ENCODE results near the gene CELA2A. TPM values are rescaled to one million over a fixed set of nuclear protein-coding genes. Genes with fewer than 3 reads are reported as not detected.

CELA2A gene
- total and polyA plus RNA-seq, 2 of the 13 experiments (the other 11 are each of a cell fraction or from before 2014, with no cell fraction given) = not detected

DNA sequence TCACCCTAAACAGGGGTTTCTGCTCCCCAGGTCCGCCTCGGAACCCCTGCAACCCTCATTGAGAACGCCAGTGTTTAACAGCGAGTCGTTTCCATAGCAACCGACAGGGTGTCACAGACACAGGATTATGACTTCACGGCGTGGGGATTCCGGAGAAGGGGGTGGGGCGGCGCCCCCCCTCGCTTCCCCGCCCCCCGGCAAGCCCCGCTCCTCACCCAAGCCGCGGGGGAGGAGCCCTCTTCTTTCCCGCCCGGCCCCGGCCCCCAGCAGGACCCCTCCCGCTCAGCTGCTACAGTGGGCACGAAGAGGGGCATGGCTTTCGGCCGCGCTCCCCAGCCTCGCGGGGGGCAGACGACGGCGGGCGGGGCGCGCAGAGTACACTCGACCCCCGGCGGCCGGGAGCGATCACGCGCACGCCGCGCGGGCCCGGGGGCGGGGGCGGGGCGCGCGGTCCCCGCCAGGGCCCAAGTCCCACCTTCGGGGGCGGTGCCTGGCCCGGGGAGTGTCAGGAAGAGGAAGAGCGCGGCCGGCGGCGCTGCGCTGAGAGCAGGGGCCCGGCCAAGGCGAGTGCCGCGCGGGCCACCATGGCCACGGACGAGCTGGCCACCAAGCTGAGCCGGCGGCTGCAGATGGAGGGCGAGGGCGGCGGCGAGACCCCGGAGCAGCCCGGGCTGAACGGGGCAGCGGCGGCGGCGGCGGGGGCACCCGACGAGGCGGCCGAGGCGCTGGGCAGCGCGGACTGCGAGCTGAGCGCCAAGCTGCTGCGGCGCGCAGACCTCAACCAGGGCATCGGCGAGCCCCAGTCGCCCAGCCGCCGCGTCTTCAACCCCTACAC is 46.9 kb upstream of the CELA2A start, which contains the start of gene EFHD2 (continued):
- TF ChIP-seq, protein P1, sequence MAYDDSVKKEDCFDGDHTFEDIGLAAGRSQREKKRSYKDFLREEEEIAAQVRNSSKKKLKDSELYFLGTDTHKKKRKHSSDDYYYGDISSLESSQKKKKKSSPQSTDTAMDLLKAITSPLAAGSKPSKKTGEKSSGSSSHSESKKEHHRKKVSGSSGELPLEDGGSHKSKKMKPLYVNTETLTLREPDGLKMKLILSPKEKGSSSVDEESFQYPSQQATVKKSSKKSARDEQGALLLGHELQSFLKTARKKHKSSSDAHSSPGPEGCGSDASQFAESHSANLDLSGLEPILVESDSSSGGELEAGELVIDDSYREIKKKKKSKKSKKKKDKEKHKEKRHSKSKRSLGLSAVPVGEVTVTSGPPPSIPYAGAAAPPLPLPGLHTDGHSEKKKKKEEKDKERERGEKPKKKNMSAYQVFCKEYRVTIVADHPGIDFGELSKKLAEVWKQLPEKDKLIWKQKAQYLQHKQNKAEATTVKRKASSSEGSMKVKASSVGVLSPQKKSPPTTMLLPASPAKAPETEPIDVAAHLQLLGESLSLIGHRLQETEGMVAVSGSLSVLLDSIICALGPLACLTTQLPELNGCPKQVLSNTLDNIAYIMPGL (CRISPR knock-in tag; IDR thresholded peaks at IDR 0.05; ENCODE audit: borderline replicate concordance in 1 of 2, low read depth in 1 of 2) = no peak
- TF ChIP-seq ATF1 (CRISPR knock-in tag; IDR thresholded peaks at IDR 0.05) (no peak), YEATS4 (CRISPR knock-in tag; IDR thresholded peaks at IDR 0.05; ENCODE audit: borderline replicate concordance) (peak; percentile 60), ZNF563 (CRISPR knock-in tag; IDR thresholded peaks at IDR 0.05) (peak; percentile 51), KMT2A (CRISPR knock-in tag; IDR thresholded peaks at IDR 0.05) (no peak), ERF (CRISPR knock-in tag; IDR thresholded peaks at IDR 0.05) (no peak; the same call in none of the 2 replicates), SIN3B (IDR thresholded peaks at IDR 0.05; ENCODE audit: low read length) (no peak), ZNF101 (CRISPR knock-in tag; IDR thresholded peaks at IDR 0.05; ENCODE audit: borderline replicate concordance, low read depth) (no peak), ZNF296 (CRISPR knock-in tag; conservative IDR thresholded peaks at IDR 0.05) (no peak), NCOA2 (CRISPR knock-in tag; IDR thresholded peaks at IDR 0.05) (no peak), MIXL1 (CRISPR knock-in tag; IDR thresholded peaks at IDR 0.05) (no peak), ZNF557 (CRISPR knock-in tag; IDR thresholded peaks at IDR 0.05) (no peak)
- TF ChIP-seq, protein P2, sequence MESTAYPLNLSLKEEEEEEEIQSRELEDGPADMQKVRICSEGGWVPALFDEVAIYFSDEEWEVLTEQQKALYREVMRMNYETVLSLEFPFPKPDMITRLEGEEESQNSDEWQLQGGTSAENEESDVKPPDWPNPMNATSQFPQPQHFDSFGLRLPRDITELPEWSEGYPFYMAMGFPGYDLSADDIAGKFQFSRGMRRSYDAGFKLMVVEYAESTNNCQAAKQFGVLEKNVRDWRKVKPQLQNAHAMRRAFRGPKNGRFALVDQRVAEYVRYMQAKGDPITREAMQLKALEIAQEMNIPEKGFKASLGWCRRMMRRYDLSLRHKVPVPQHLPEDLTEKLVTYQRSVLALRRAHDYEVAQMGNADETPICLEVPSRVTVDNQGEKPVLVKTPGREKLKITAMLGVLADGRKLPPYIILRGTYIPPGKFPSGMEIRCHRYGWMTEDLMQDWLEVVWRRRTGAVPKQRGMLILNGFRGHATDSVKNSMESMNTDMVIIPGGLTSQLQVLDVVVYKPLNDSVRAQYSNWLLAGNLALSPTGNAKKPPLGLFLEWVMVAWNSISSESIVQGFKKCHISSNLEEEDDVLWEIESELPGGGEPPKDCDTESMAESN (CRISPR knock-in tag; conservative IDR thresholded peaks at IDR 0.05) = no peak
- TF ChIP-seq, protein P3, sequence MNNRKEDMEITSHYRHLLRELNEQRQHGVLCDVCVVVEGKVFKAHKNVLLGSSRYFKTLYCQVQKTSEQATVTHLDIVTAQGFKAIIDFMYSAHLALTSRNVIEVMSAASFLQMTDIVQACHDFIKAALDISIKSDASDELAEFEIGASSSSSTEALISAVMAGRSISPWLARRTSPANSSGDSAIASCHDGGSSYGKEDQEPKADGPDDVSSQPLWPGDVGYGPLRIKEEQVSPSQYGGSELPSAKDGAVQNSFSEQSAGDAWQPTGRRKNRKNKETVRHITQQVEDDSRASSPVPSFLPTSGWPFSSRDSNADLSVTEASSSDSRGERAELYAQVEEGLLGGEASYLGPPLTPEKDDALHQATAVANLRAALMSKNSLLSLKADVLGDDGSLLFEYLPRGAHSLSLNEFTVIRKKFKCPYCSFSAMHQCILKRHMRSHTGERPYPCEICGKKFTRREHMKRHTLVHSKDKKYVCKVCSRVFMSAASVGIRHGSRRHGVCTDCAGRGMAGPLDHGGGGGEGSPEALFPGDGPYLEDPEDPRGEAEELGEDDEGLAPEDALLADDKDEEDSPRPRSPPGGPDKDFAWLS (CRISPR knock-in tag; IDR thresholded peaks at IDR 0.05; ENCODE audit: borderline replicate concordance) = no peak
- TF ChIP-seq, protein P4, sequence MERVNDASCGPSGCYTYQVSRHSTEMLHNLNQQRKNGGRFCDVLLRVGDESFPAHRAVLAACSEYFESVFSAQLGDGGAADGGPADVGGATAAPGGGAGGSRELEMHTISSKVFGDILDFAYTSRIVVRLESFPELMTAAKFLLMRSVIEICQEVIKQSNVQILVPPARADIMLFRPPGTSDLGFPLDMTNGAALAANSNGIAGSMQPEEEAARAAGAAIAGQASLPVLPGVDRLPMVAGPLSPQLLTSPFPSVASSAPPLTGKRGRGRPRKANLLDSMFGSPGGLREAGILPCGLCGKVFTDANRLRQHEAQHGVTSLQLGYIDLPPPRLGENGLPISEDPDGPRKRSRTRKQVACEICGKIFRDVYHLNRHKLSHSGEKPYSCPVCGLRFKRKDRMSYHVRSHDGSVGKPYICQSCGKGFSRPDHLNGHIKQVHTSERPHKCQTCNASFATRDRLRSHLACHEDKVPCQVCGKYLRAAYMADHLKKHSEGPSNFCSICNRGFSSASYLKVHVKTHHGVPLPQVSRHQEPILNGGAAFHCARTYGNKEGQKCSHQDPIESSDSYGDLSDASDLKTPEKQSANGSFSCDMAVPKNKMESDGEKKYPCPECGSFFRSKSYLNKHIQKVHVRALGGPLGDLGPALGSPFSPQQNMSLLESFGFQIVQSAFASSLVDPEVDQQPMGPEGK (CRISPR knock-in tag; IDR thresholded peaks at IDR 0.05) = peak; percentile 70; the same call in 1 of the 2 replicates
- TF ChIP-seq, protein P5, sequence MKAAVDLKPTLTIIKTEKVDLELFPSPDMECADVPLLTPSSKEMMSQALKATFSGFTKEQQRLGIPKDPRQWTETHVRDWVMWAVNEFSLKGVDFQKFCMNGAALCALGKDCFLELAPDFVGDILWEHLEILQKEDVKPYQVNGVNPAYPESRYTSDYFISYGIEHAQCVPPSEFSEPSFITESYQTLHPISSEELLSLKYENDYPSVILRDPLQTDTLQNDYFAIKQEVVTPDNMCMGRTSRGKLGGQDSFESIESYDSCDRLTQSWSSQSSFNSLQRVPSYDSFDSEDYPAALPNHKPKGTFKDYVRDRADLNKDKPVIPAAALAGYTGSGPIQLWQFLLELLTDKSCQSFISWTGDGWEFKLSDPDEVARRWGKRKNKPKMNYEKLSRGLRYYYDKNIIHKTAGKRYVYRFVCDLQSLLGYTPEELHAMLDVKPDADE (CRISPR knock-in tag; IDR thresholded peaks at IDR 0.05) = no peak
- TF ChIP-seq, protein P6, sequence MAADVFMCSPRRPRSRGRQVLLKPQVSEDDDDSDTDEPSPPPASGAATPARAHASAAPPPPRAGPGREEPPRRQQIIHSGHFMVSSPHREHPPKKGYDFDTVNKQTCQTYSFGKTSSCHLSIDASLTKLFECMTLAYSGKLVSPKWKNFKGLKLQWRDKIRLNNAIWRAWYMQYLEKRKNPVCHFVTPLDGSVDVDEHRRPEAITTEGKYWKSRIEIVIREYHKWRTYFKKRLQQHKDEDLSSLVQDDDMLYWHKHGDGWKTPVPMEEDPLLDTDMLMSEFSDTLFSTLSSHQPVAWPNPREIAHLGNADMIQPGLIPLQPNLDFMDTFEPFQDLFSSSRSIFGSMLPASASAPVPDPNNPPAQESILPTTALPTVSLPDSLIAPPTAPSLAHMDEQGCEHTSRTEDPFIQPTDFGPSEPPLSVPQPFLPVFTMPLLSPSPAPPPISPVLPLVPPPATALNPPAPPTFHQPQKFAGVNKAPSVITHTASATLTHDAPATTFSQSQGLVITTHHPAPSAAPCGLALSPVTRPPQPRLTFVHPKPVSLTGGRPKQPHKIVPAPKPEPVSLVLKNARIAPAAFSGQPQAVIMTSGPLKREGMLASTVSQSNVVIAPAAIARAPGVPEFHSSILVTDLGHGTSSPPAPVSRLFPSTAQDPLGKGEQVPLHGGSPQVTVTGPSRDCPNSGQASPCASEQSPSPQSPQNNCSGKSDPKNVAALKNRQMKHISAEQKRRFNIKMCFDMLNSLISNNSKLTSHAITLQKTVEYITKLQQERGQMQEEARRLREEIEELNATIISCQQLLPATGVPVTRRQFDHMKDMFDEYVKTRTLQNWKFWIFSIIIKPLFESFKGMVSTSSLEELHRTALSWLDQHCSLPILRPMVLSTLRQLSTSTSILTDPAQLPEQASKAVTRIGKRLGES (CRISPR knock-in tag; IDR thresholded peaks at IDR 0.05; ENCODE audit: borderline replicate concordance) = no peak

All from HepG2 (cell line).